ENCODE measurements around the gene ANKRD36.
"Not testable (repeated sequence)": the region's sequence is repeated elsewhere in the genome, so short reads cannot be mapped to it uniquely, and the experiment has no call there.

GRCh38 chr2:97195349-97195748 lies 82.4 kb downstream of the ANKRD36 start:
- not testable (repeated sequence) for TF ChIP-seq POLR2A (IDR thresholded peaks at IDR 0.05; ENCODE audit: low read length); GATA1 (IDR thresholded peaks at IDR 0.05; ENCODE audit: low read depth, low read length)
